GM18868 (cell line): Measurements from ENCODE around the gene SLC29A4.
A peak's percentile ranks its signal among the peaks of the same experiment; 100 is the strongest.
"Not testable (repeated sequence)": the region's sequence is repeated elsewhere in the genome, so short reads cannot be mapped to it uniquely, and the experiment has no call there.

ENCODE experiments used
- ATAC-seq: cut with Tn5 transposase; IDR thresholded peaks from one replicate; pipeline ENCODE4 v1.9.1; 2021; ENCODE audit warnings: mild to moderate bottlenecking, moderate library complexity; ENCODE audit not compliant: unreplicated experiment

The SLC29A4 gene

DNA sequence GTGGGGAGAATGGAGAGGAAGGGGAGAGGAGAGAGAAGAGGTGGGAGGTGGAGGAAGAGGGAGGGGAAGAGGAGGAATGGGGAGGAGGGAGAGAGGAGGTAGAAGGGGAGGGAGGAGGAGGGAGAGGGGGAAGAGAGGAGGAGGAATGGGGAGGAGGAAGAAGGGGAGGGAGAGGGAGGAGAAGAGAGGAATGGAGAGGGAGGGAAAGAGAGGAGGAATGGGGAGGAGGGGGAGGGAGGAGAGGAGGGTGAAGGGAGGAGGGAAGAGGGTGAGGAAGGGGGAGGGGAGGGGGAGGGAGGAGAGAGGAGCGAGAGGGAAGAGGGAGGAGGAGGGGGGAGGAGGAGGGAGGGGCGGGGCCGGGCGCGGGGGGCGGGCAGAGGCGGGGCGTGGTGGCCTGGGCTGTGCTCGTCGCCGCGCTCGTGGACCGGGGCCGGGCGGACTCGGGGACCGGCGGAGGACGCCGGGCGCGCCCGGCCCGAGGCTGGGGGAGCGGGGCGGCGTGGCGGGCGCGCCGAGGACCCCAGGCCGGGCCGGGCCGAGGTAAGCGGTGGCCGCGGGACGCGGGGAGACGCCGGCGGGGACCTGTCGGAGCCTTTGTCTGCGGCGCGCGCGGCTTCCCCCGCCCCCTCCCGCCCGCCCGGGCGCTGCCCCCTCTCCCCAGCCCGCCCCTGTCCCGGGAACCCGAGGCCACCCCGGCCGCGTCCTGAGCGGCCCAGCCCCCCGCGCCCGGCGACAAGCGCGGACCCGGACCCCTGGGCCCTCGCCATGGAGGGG lies at the start of gene SLC29A4:
Gene SLC29A4, plus strand, starts transcription at position 401 of the 774 bp plus-strand sequence. CDS start 4,874 bp downstream, outside the sequence.
- ATAC-seq: no peak

- peak; percentile 33 for ATAC-seq
Observed at GRCh38 chr7:5234852-5235831, 47.6 kb upstream of the SLC29A4 start.

DNA sequence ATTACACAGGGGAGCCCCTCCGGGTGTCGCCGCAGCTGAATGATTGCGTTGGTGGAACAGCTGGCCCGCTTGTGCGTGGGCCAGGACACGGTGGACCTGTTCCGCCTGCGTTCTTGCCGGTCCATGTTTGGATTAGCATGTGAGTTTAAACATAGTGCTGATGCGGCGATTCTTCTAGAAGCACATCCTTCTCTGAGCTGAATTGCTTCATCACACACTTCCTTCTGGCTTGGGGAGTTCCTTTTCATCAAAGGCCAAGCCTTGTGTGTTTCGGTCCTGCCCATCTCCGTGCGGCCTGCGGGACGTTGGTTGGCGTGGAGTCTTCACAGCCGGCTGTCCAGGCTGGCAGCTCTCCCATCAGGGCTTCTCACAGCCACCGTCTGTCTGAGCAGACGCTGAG lies 45.5 kb upstream of the SLC29A4 start:
- ATAC-seq: no peak

- no peak for ATAC-seq
Observed at GRCh38 chr7:5238500-5238899, 44.2 kb upstream of the SLC29A4 start.

- no peak for ATAC-seq
Observed at GRCh38 chr7:5243261-5243660, 39.5 kb upstream of the SLC29A4 start.

DNA sequence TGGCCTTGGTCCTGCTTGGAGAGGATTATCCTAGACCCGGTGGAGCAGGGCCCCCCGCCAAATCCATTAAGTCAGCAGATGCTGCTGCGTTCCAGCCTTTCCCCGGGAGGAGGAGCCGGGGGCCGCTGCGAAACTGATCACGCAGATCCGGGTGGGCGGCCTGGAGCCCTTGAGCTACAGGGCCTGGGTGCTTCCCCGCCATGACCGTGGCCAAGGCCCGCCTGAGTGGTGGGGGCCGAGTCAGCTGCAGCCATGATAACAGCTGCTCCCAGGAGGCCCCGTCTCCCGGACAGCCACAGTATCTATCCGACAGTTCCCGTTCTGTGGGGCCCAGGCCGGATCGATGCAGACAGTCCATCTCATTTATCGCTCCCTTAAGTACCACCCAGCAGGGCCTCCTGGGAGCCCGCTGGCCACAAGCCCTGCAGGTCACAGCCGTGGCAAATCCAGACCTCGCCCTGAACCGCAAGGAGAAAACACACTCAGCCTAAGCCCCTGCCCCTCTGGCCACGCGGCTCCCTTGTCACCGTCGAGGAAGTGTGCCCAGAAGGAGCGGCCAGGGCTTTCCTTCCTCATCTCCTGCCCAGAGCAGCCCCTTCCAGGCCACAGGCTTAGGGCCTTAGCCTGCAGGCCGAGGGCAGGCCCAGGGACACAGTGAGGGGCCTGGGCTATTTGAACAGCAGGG lies 34.4 kb upstream of the SLC29A4 start:
- no peak for ATAC-seq

- ATAC-seq: not testable (repeated sequence)
Observed at GRCh38 chr7:5250787-5251186, 32.0 kb upstream of the SLC29A4 start.

DNA sequence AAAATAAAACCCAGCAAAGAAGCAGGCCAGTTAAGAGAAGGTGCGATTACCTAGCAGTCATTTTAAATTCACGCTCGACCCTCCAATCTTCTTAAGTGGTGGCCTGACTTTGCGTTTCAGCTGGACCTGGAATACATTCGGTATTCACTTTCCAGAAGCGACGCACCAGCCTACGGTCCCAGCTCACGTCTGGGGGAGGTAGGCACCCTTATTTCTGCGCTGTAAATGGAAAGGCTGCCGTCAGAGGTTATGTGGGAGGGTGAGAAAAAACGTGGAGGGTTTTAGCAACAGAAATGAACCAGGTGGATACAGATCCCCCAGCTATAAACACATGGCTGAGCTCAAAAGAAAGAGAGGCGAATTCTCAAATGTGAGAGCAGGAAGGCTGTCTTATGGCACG lies 29.2 kb upstream of the SLC29A4 start:
- not testable (repeated sequence) for ATAC-seq

DNA sequence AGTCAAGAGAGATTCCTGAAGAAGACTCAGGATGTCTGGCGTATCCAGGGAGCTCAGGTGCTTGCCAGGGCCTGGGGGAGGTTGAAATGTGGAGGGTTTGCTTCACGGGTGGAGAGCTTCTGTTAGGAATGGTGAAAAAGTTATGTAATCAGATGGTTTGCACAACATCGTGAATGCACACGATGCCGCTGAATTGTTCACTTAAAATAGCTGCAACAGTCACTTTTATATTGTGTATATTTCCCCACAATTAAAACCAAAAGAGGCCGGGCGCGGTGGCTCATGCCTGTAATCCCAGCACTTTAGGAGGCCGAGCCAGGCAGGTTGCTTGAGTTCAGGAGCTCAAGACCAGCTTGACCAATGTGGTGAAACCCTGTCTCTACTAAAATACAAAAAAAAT lies 28.4 kb upstream of the SLC29A4 start:
- not testable (repeated sequence) for ATAC-seq

DNA sequence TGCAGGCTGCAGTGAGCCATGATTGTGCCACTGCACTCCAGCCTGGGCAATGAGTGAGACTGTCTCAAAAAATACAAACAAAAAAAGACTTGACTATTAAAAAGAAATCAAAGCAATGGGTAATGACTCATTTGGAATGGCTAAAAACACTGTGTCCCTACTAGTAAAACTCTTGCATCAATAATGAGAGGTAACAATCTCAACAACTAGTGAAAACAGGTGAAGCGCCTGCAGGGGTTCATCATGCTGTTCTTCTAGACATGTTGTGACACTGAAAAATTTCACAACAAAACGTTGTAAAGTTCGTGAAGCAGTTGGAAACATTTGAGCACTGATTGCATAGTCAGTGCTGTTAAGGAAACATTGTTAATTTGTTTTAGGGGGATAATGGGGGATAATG lies 26.9 kb upstream of the SLC29A4 start:
- ATAC-seq: no peak

DNA sequence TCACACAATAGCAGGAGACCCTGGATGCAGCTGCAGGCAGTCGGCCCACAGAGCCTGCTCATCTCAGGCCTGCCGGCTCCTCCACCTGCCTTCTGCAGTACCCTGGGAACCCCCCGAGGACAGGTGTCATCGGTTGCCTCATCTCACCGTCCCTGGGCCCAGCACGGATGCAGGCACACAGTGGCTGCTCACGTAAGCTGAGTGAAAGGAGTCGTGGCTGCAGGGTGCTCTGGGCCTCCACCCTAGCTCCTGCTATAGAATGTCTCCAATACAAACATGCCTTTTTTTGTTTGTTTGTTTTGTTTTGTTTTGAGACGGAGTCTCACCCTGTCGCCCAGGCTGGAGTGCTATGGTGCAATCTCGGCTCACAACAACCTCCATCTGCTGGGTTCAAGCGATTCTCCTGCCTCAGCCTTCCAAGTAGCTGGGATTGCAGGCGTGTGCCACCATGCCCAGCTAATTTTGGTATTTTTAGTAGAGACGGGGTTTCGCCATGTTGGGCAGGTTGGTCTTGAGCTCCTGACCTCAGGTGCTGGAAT lies 22.1 kb upstream of the SLC29A4 start:
- ATAC-seq: not testable (repeated sequence)

GRCh38 chr7:5263066-5263465 lies 19.7 kb upstream of the SLC29A4 start:
- ATAC-seq: not testable (repeated sequence)

DNA sequence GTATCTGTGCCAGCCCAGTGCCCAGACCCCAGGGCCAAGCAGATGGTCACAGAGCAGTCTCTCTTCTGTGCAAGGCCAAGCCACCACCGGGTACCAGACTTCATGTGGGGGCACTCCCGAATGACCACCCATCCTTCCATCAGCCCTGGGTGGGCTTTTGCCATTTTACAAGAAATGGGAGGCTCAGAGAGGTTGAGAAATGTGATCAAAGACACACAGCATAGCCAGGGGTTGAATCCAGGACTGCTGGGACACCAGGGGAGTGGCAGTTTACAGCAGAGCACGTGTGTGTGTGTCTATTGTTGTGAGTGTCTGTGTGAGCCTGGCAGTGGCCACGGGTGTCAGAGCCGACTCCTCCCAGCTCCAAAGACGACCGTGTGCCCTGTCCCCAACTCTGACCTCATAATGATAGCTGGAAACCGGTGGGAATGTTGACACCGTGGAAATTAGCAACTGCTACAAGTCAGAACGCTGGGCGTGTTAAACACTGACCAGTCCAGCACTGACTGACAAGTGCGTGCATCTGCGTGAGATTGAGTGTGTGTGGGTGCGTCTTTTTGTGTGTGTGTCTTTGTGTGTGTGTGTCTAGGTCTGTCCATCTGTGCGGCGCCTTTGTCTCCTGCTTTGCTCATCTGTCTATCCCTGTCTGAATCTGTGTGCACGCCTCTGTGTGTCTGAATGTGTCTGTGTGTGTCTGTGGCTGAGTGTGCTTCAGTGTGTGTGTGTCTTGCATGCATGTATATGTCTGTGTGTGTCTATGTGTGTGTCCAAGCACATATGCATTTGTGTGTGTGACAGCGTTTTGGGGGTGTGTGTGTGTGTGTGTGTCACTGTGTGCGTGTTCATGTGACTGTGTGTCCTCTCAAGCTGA lies 17.2 kb upstream of the SLC29A4 start:
- no peak for ATAC-seq

DNA sequence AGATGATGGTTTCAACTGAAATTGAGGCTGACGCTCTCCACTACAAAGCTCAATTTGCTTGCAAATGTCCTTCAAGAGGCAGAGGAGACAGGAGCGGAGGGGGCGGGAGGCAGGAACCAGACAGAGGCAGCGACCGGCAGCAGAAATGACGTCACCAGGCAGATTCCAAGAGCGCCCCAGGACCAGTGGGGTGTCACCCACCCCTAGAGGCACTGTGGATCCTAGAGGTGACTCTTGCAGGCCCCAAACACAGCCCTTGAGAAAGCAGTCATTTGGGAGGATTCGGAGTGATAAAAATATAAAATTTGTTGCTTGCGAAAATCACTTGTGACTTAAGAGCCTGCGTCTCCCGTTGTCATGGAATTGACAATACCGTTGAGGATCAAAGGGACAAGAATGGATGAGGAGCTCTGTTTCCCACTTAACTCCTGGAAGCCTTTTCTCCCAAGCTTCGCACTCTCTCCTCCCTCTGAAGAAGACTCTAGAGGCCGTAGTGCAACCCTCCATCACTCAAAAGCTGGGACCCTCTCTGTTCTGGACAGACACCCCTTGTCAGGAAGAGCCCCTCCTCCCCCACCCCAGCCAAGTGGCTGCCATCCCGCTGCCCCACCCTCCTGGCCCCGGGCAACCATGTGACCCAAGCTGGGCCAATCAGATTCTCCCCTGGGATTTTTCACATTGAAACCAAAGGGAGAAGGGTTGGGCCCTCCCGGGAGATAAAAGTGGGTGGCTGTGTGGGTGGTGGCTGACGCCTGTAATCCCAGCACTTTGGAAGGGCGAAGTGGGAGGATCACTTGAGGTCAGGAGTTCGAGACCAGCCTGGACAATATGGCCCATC lies 16.3 kb upstream of the SLC29A4 start:
- no peak for ATAC-seq

GRCh38 chr7:5267829-5268228 lies 14.9 kb upstream of the SLC29A4 start:
- ATAC-seq: not testable (repeated sequence)

- not testable (repeated sequence) for ATAC-seq
Observed at GRCh38 chr7:5269992-5270657, 12.6 kb upstream of the SLC29A4 start.

- no peak for ATAC-seq
Observed at GRCh38 chr7:5270788-5271187, 12.0 kb upstream of the SLC29A4 start.

DNA sequence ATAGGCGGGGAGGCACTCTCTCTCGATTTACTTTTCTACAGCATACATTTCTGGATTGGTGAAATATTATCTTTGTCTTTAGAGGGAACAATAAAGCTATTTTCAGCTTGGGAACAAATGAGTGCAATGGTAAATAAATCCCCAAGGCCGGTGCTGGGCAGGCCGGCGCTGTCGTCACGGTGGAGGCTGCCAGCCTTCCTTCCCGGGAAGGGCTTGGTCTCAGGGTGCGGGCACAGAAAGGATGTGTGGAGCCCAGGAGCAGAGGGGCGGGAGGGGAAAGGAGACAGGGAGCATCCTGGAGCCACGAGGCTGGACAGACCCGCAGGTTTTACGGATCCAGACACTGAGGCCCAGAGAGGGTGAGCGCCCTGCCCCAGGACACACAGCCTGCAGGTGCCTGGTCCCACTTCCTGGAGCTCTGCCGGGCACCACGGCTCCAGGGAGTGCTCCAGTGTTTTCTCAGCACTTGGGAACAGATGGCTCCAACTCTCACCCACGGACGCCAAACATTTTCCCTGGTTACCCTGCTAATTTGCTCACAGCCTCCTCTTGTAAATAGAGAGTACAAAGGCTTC lies 8.8 kb upstream of the SLC29A4 start:
- ATAC-seq: not testable (repeated sequence)
